Measurements from ENCODE around the gene WIPF2. TPM values are rescaled to one million over a fixed set of nuclear protein-coding genes. Genes with fewer than 3 reads are reported as not detected.
A peak's percentile ranks its signal among the peaks of the same experiment; 100 is the strongest.

The WIPF2 gene
- total RNA-seq, 4 donors from 2014 or later = 7.7 to 11.1 (median 9.5) TPM

- Histone ChIP-seq H3K4me3 (no peak overlapping the region), H3K9me3 (no peaks in the 10 kb centered on the region), H3K27me3 (no peaks in the 10 kb centered on the region), H3K4me1 (peaks cover 0 to 11% (median 0%) of the 10 kb centered on the region in 4 donors), H3K36me3 (peaks cover 0 to 80% (median 18%) of the 10 kb centered on the region in 3 donors), H3K27ac (no peak overlapping the region)
- TF ChIP-seq, protein P1, sequence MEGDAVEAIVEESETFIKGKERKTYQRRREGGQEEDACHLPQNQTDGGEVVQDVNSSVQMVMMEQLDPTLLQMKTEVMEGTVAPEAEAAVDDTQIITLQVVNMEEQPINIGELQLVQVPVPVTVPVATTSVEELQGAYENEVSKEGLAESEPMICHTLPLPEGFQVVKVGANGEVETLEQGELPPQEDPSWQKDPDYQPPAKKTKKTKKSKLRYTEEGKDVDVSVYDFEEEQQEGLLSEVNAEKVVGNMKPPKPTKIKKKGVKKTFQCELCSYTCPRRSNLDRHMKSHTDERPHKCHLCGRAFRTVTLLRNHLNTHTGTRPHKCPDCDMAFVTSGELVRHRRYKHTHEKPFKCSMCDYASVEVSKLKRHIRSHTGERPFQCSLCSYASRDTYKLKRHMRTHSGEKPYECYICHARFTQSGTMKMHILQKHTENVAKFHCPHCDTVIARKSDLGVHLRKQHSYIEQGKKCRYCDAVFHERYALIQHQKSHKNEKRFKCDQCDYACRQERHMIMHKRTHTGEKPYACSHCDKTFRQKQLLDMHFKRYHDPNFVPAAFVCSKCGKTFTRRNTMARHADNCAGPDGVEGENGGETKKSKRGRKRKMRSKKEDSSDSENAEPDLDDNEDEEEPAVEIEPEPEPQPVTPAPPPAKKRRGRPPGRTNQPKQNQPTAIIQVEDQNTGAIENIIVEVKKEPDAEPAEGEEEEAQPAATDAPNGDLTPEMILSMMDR (IDR thresholded peaks at IDR 0.05) = no peak
- WGBS, 2 donors = 75 to 78% methylated on average over 4 of the region's 4 CpGs
- no peak for DNase-seq (ENCODE audit: low spot score in 2 of 2)
Observed at GRCh38 chr17:40279402-40279801, 60.3 kb downstream of the WIPF2 start.

DNA sequence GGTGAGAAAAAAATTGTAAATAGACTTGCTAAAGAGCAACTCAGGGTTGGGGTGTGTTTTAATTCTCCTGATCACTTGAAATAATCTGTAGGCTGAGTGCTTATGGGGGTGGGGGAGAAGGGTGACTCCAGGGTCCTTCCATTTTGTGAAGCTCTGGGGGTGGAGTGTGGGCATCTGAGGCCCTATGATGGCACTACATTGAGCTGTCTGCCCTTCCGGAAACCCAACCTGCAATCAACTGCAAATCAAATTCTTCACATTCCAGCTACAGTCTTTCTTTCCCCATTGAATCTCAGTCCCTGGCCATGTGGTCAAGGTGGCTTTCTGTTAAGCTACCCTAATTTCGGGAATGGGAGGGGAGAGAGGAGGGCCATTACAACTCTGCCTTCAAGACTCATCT, 62.6 kb downstream of the WIPF2 start:
- no peak for TF ChIP-seq POLR2A (IDR thresholded peaks at IDR 0.05)
- TF ChIP-seq, protein P1 (IDR thresholded peaks at IDR 0.05) = no peak
- TF ChIP-seq EP300 (IDR thresholded peaks at IDR 0.05) = no peak
- H3K36me3 ChIP-seq = peaks cover 0 to 60% (median 15%) of the 10 kb centered on the region in 3 donors
- H3K9me3 ChIP-seq = no peaks in the 10 kb centered on the region
- 60 to 86% methylated on average over 2 of the region's 2 CpGs for WGBS, 2 donors
- no peak overlapping the region for H3K27ac ChIP-seq
- peaks cover 0 to 21% (median 2%) of the 10 kb centered on the region in 4 donors for H3K4me1 ChIP-seq
- no peaks in the 10 kb centered on the region for H3K27me3 ChIP-seq
- no peak overlapping the region for H3K4me3 ChIP-seq
- no peak for DNase-seq (ENCODE audit: low spot score in 2 of 2)

GRCh38 chr17:40283662-40284061, 64.6 kb downstream of the WIPF2 start:
- no peak for DNase-seq (ENCODE audit: low spot score in 2 of 2)
- 35 to 46% methylated on average over 2 of the region's 2 CpGs for WGBS, 2 donors
- Histone ChIP-seq H3K27ac (peak overlapping the region; percentile 6 to 82 (median 62)), H3K4me3 (no peak overlapping the region), H3K4me1 (peaks cover 0 to 36% (median 8%) of the 10 kb centered on the region in 4 donors), H3K36me3 (peaks cover 0 to 40% (median 4%) of the 10 kb centered on the region in 3 donors), H3K27me3 (no peaks in the 10 kb centered on the region), H3K9me3 (no peaks in the 10 kb centered on the region)
- TF ChIP-seq POLR2A (IDR thresholded peaks at IDR 0.05) (no peak), EP300 (IDR thresholded peaks at IDR 0.05) (no peak)
- TF ChIP-seq, protein P1 (IDR thresholded peaks at IDR 0.05) = no peak

- DNase-seq (ENCODE audit: low spot score in 2 of 2) = no peak
- H3K27ac ChIP-seq = peak overlapping the region; percentile 6 to 82 (median 62)
- H3K4me1 ChIP-seq = peaks cover 0 to 39% (median 8%) of the 10 kb centered on the region in 4 donors
- no peak overlapping the region for H3K4me3 ChIP-seq
- WGBS, 2 donors = 41 to 45% methylated on average over 2 of the region's 2 CpGs
- no peaks in the 10 kb centered on the region for H3K27me3 ChIP-seq
- H3K36me3 ChIP-seq = peaks cover 0 to 35% (median 0%) of the 10 kb centered on the region in 3 donors
- no peaks in the 10 kb centered on the region for H3K9me3 ChIP-seq
- TF ChIP-seq, protein P1 (IDR thresholded peaks at IDR 0.05) = peak in 1 of 5 experiments; percentile 19
- TF ChIP-seq EP300 (IDR thresholded peaks at IDR 0.05) = no peak
- TF ChIP-seq POLR2A (IDR thresholded peaks at IDR 0.05) = no peak
Observed at GRCh38 chr17:40284085-40284713, 65.1 kb downstream of the WIPF2 start.

DNA sequence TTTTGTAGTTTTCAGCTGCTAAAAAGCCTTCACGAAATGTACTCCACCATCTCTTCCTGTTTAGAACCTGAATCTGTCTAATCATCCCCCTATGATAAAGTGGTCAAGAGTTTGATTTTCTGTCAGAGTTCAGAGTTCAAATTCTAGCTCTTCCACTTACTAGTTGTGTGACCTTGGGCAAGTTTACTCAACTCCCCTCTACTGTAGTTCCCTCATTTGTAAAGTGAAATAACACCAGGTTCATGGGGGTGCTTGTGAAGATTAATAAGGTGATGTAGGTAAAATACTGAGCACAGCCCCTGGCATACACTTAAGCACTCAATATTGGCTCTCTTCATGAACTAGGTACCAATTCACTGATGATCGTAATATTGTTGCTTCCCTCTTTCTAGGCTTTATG, 67.4 kb downstream of the WIPF2 start:
- no peak overlapping the region for H3K4me3 ChIP-seq
- 93 to 98% methylated on average over 2 of the region's 2 CpGs for WGBS, 2 donors
- peaks cover 0 to 50% (median 8%) of the 10 kb centered on the region in 4 donors for H3K4me1 ChIP-seq
- no peak for DNase-seq (ENCODE audit: low spot score in 2 of 2)
- H3K9me3 ChIP-seq = no peaks in the 10 kb centered on the region
- no peak overlapping the region for H3K27ac ChIP-seq
- peaks cover 0 to 12% (median 0%) of the 10 kb centered on the region in 3 donors for H3K36me3 ChIP-seq
- H3K27me3 ChIP-seq = no peaks in the 10 kb centered on the region
- TF ChIP-seq, protein P1 (IDR thresholded peaks at IDR 0.05) = no peak
- TF ChIP-seq EP300 (IDR thresholded peaks at IDR 0.05) (no peak), POLR2A (IDR thresholded peaks at IDR 0.05) (no peak)

Data from tibial nerve (tissue), 4 donors.